A172 (cell line): ENCODE measurements around the gene DOCK2. TPM values are rescaled to one million over a fixed set of nuclear protein-coding genes. Genes with fewer than 3 reads are reported as not detected.
A peak's percentile ranks its signal among the peaks of the same experiment; 100 is the strongest.
"Not testable (repeated sequence)": the region's sequence is repeated elsewhere in the genome, so short reads cannot be mapped to it uniquely, and the experiment has no call there.

Experiments
- DNase-seq: peaks from one replicate; pipeline ENCODE4 v3.0.0-alpha.2; 2015; ENCODE audit warnings: low spot score
- total RNA-seq: library from RNA; depleted of rRNA; stranded (reverse); fragments of >200 nt; shearing (Covaris generic); gene quantifications from 2 replicates; pipeline ENCODE4 v1.2.3, GENCODE V29; 2014

Gene DOCK2
- total RNA-seq, 1 experiment from 2014 or later = 63.1 TPM

DNA sequence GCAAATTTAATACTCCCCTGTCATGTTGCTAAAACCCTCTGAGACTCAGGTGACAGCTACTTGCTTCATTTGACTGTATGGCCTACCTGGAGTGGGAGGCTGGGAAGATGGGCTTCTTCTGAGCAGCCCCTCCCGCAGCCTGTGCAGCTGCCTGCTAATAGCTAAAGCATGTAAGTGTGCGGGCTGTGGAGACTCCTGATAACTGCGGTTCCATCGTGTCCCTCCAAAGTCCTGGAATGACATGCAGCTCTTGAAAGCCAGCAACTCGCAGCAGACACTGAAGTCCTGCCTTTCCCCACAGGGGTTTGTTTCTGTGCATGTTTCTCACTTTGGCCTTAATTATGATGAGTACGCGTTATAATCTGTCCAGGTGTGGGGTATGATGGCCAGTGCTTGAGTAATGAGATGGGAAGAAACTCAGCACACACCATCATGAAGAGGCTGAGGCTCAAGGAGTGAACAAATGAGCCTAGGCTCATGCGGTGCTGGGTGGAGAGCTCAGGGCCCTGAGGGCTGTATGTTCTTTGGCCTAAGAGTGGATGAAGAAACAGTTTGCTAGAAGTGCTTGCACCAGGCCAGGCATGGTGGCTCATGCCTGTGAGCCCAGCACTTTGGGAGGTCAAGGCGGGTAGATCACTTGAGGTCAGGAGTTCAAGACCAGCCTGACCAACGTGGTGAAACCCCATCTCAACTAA lies 119.1 kb downstream of the DOCK2 start:
- DNase-seq = no peak

- DNase-seq = no peak
Measured at GRCh38 chr5:169757016-169757415, 119.9 kb downstream of the DOCK2 start.

DNA sequence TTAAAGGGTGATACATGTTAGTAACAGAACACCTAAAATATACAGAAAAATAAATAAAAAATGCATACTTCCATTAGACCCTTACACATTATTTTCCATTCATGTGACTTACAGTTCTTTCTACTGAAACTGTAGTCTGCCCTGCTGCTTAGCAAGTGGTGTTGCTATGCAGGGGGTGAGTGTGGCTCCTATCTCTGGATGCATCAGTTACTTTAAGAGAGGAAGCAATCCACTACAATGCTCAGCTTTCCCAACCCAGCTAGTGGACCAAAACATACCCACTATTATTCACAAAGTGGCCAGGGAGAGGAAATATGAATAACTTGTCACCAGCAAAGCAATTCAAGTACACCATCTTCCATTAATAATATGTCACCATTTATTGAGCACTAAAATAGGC lies 121.8 kb downstream of the DOCK2 start:
- DNase-seq = no peak

GRCh38 chr5:169760229-169760628 lies 123.2 kb downstream of the DOCK2 start:
- no peak for DNase-seq

- DNase-seq = peak; percentile 75
Measured at GRCh38 chr5:169762338-169763095, 125.4 kb downstream of the DOCK2 start.

- DNase-seq = no peak
Measured at GRCh38 chr5:169763376-169764017, 126.4 kb downstream of the DOCK2 start.

DNA sequence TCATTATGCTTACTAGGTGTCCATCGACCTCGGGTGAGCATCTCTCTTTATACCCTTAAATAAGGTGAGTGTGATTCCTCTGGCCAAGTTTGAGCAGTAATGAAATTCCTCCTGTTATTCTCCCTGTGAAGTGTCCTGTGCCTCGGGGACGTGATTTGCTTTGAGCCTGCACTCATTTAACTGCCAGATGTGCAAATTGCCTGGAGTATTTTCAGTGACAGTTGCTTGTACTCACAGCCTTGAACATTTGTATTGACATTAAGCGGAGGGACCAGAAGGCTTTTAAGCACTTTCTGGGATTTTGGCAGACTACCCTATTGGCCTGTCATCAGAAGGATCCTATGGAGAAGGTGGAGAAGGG lies 126.9 kb downstream of the DOCK2 start:
- DNase-seq = no peak

GRCh38 chr5:169765176-169765996 lies 128.3 kb downstream of the DOCK2 start:
- DNase-seq = no peak

GRCh38 chr5:169766943-169767342 lies 129.9 kb downstream of the DOCK2 start:
- DNase-seq = not testable (repeated sequence)

- no peak for DNase-seq
Measured at GRCh38 chr5:169767938-169768337, 130.9 kb downstream of the DOCK2 start.

GRCh38 chr5:169768416-169768815 lies 131.3 kb downstream of the DOCK2 start:
- DNase-seq = no peak

DNA sequence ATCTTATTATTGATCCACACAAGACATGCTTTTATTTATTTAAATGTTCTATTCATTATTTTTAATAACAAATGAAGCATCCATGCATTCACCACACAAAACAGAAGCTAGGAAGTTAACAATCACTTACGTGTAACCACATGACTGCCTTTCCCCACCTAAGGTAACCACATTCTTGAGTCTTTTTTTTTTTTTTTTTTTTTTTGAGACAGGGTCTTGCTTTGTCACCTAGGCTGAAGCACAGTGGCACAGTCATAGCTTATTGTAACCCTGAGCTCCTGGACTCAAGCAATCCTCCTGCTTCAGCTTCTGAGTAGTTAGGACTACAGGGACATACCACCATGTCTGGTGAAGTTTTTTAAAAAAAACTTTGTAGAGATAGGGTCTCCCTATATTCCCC lies 133.0 kb downstream of the DOCK2 start:
- DNase-seq = no peak

DNA sequence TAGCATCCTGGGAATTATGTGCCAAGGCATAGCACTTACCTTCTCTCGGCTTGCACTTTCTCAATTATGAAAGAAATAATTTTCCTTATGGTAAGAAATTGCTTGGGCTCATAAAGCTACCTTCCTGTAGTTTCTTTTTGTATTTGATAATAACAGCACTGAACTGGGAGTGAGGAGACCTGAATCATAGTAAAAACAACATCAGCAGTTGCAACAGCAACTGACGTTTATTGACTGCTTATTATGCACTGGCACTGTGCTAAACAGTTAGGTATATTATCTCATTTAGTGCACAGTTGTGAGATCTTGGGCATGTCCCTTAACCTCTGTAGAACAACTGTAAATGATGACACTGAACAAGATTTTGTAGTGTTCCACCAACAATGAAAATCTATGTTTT lies 135.2 kb downstream of the DOCK2 start:
- DNase-seq = no peak

DNA sequence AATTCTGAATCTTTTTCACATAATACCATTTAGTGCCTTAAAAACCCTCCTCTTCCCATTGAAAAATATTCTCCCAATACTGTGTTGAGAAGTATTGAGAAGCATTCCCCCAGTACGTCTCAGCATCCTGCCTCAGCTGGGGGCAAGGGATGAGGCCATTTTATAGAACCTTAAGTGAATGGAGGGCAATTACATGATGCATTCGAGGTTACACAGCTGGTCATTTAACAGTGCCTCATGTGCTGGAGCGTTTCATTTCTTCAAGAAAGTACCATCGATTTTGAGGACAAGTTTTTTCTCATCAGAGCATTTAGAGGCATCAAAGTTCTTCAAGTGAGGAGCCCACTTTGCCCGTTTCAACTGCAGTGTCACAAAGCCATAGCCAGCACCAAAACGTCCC lies 135.6 kb downstream of the DOCK2 start:
- DNase-seq = no peak

DNA sequence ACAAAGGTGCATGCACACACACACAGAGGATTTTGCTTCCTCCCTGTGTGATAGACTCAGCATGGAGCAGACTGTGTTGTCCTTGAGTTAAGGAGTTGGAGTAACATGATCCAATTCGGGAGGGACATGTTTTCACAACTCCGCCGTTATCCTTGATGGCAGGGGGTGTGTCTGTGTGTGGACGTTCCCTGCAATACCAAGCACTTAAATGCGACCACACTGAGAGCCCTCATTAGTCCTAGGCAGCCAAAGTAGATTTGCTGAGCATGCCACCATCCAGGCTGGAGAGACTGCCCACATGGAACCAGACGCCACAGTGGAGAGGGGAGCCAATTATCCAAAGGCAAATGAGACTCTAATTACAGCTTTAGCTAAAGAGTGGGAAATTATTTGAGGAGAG lies 140.1 kb downstream of the DOCK2 start:
- DNase-seq = no peak

- DNase-seq = no peak
Measured at GRCh38 chr5:169778622-169779596, 141.8 kb downstream of the DOCK2 start.

DNA sequence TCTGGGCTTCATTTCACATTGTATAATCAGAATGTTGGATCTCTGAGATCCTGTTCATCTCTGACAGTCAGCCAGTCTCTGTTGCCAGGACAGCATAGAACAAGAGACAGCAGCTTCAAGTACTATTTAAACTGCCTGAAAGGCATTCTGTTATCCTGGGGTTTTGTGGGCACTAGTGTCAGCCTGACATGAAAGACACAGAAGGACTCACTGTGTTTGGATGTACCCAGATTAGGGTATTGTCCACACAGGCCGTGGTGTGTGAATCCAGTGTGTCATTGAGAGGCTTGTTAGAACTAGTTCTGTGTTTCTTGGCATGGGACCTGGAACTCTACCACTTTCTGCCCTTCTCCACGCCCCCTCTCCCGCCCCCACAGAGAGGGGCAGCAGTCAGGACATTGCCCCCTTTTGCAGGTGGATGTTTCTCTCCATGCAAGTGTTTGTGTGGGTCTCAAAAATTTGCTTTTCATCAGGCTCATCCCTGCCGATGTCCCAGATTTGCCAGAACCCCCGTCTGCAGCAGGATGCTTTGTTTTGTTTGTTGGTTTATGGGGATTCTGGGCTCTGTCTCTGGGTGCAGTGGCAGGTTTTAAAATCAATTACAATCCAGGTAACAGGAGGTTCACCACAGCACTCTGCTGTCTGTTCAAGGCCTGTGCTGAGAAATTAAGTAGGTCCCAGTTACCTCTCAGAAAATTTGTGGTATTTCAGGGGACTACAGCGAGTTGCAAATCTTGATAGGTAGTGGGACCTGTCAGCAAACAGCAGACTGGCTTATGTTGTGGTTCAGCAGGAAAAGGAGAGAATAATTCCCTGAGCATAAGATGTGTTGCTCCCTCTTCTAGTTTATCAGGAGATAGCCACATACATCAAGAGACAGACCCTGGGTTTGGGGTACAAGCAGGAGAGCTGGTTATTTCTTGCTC lies 144.6 kb downstream of the DOCK2 start:
- DNase-seq = no peak

GRCh38 chr5:169785771-169786618 lies 148.9 kb downstream of the DOCK2 start:
- peak; percentile 93 for DNase-seq

DNA sequence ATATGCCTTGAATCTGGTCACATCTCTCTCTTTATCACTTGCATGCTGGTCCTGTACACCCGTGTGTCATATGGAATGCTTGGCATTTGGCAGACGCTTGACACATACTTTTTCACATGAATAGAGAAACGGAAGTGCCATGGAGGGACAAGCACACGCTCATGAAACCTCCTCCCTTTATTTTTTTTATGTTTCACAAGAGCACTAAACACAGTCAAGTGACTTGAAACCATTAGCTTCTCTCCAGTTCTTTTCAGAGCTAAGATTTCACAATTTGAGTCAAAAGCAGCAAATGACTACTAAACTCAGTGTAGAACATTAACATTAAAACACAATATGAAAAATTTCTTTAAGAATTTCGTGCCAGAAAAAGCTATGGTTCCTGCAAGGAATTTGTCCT lies 151.1 kb downstream of the DOCK2 start:
- peak; percentile 88 for DNase-seq
